Glomerular visceral epithelial cell (primary cell): ENCODE results near the gene PNCK.
"Not testable (repeated sequence)": the region's sequence is repeated elsewhere in the genome, so short reads cannot be mapped to it uniquely, and the experiment has no call there.

Experiments
- DNase-seq: peaks from one replicate; pipeline ENCODE4 v3.0.0-alpha.2; 2016; ENCODE audit errors: extremely low spot score

Gene PNCK

GRCh38 chrX:153686711-153687110 lies 13.1 kb upstream of the PNCK start:
- no peak for DNase-seq

- no peak for DNase-seq
These were observed 12.4 kb upstream of the PNCK start for GRCh38 chrX:153685751-153686696.

GRCh38 chrX:153685156-153685536 lies 11.5 kb upstream of the PNCK start:
- no peak for DNase-seq

GRCh38 chrX:153684467-153685155 lies 11.0 kb upstream of the PNCK start:
- DNase-seq = no peak

GRCh38 chrX:153683486-153683885 lies 9.9 kb upstream of the PNCK start:
- not testable (repeated sequence) for DNase-seq

GRCh38 chrX:153681175-153681574 lies 7.6 kb upstream of the PNCK start:
- no peak for DNase-seq

- no peak for DNase-seq
These were observed 722 bp upstream of the PNCK start for GRCh38 chrX:153674219-153674851.

- no peak for DNase-seq
These were observed 834 bp downstream of the PNCK start for GRCh38 chrX:153672531-153673427.

- DNase-seq = no peak
These were observed 1.8 kb downstream of the PNCK start for GRCh38 chrX:153671589-153672530.

- DNase-seq = no peak
These were observed 2.6 kb downstream of the PNCK start for GRCh38 chrX:153670748-153671588.

- DNase-seq = no peak
These were observed 3.5 kb downstream of the PNCK start for GRCh38 chrX:153669901-153670731.

GRCh38 chrX:153669174-153669890 lies 4.3 kb downstream of the PNCK start:
- no peak for DNase-seq

GRCh38 chrX:153668423-153669173 lies 5.0 kb downstream of the PNCK start:
- DNase-seq = no peak

- DNase-seq = peak; percentile 77
These were observed 5.6 kb downstream of the PNCK start for GRCh38 chrX:153667956-153668396.

GRCh38 chrX:153667281-153667955 lies 6.2 kb downstream of the PNCK start:
- DNase-seq = no peak

- DNase-seq = no peak
These were observed 7.8 kb downstream of the PNCK start for GRCh38 chrX:153665726-153666306.
